T follicular helper cell (primary cell): ENCODE results near the gene CIDEC.
"Not testable (repeated sequence)": the region's sequence is repeated elsewhere in the genome, so short reads cannot be mapped to it uniquely, and the experiment has no call there.

Source experiments
- DNase-seq: peaks from one replicate; pipeline ENCODE4 v3.0.0-alpha.2; 2020; ENCODE audit warnings: low read depth

The CIDEC gene

DNA sequence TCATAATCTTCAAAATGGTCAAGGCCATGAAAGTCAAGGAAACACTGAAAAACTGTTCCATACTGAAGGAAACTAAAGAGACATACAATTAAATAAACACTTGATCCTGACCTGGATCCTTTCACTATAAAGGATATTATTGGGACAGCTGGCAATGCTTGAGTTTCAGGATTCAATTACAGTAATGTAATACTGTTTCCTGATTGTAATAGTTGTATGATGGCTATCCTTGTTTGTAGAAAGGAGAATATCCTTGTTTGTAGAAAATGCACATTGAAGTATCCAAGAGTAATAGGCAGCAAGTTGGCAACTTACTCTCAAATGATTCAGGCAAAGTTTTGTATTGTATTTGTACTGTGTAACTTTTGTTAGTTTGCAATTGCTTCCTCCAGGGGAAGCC lies 4.6 kb downstream of the CIDEC start:
- no peak for DNase-seq

DNA sequence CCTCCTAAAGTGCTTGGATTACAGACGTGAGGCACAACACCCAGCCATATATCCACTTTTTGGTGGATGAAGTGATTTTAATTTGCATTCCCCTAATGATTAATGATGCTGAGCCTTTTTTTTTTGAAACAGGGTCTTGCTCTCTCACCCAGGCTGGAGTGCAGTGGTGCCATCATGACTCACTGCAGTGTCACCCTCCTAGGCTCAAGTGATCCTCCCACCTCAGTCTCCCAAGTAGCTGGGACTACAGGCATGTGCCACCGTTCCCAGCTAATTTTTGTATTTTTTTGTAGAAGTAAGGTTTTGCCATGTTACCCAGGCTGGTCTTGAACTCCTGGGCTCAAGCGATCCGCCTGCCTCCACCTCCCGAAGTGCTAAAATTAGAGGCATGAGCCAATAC lies 8.0 kb downstream of the CIDEC start:
- not testable (repeated sequence) for DNase-seq

- DNase-seq, result no peak
These were observed 9.1 kb downstream of the CIDEC start for GRCh38 chr3:9870978-9871377.

- no peak for DNase-seq
These were observed 10.1 kb downstream of the CIDEC start for GRCh38 chr3:9869955-9870354.

GRCh38 chr3:9867106-9867505 lies 12.9 kb downstream of the CIDEC start:
- no peak for DNase-seq

DNA sequence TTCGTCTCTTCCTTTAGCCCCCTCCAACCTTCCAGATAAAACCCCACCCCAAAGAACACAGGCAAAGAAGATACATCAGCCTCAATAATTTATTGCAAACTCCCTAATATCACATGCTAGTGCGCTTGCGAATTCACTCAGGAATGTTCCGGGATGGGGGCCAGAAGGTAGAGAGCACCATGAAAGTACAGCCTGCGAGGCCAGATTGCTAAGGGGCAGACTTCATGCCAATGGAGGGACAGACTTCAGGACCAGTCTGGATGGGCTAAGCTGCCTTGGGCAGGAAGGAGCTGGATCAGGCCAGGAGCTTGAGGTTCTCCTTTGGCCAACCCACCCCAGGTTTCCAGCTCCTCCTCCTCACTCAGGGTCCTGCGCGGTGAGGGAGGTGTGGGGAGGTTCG lies 13.4 kb downstream of the CIDEC start:
- DNase-seq, result no peak

GRCh38 chr3:9865125-9865637 lies 14.9 kb downstream of the CIDEC start:
- not testable (repeated sequence) for DNase-seq

GRCh38 chr3:9864200-9864927 lies 15.7 kb downstream of the CIDEC start:
- DNase-seq, result no peak

DNA sequence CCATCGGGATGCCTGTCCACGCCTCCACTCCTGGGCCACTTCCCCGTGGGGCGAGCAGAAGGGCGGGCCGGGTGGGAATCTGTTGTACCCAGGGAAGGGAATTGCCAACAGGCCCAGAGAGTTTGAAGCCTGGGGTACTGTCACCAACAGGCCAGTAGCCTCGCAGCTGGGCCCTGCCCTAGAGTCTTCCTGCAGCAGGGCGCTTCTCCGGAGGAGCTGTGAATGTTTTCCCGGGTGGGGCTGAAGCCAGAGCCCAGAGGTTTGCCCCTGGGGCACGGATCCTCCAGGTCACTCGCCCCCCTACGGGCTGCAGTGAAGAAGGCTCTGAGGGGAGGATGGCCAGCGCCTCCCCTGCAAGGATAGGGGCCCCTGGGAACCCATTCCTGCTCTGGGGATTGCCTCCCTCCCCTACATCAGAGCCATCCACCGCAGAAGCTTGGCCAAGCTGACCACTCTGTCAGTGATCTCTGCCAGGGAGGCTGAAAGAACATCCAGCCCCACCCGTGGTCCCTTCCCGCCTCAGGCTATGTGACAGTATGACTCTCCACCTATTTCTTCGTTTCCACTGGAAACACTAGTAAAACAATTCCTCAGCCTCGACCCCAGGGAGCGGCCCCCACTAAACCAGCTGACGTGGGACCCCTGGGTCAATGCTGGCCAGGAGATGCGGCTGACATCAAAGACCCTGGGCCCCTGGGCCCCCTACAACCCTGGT lies 16.8 kb downstream of the CIDEC start:
- DNase-seq, result no peak

- DNase-seq, result no peak
These were observed 17.5 kb downstream of the CIDEC start for GRCh38 chr3:9862391-9863057.

GRCh38 chr3:9861626-9862130 lies 18.4 kb downstream of the CIDEC start:
- no peak for DNase-seq

DNA sequence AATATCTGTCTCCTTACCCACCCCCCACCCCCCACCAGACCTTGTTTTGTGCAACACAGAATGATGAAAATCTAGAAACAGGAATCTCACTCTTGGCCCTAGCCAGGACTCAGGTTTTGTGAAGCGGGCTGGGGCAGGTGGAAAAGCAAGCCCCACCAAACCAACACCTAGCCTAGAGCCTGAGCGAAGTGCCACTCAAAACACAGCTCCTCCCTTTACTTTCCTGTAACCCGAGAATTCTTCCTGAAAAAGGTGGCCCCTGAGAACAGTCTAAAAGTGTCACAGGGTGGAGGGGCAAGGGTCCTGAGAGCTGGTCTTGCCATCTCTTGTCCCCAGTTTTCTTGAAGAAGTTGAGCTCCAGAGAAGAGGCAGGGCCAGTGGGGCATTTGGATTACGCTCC lies 18.9 kb downstream of the CIDEC start:
- DNase-seq, result no peak

GRCh38 chr3:9859530-9860025 lies 20.5 kb downstream of the CIDEC start:
- DNase-seq, result no peak

DNA sequence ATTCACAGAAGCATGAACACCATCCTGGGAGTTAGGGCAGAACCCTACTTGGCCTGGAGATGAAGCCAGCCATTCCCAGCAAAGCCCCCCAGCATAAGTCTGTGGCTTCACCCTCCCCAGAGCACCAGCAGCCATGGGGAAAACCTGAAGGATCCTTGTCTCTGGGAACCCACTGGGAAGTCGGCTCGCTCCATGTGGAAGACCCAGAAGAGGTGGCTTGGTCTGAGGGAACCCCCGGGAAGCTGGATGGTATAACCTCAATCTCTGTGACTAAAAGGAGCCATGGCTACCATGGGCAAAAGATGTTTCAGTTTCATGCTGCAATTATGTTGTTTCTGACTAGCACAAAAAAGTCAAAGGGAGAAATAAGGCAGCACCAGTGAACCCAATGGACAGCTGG lies 24.5 kb downstream of the CIDEC start:
- DNase-seq, result no peak

- not testable (repeated sequence) for DNase-seq
These were observed 25.6 kb downstream of the CIDEC start for GRCh38 chr3:9854291-9854940.

- DNase-seq, result no peak
These were observed 27.5 kb downstream of the CIDEC start for GRCh38 chr3:9852528-9852927.

DNA sequence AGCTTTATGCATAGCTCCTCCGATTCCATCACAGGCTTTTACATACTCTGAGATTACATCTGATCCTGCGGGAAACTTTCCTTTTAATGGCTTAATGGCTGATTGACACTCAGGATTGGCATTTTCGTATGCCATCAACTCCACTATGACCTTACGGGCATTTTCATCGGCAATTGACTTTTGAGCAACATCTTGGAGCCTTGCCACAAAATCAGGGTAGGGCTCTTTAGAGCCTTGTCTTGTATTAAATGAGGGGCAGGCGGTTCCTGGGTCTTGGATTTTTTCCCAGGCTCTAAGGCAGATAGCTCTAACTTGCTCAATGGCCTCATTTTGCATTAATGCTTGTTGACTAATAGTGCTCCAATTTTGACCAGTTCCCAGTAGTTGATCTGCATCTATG lies 28.1 kb downstream of the CIDEC start:
- not testable (repeated sequence) for DNase-seq

GRCh38 chr3:9851383-9851782 lies 28.7 kb downstream of the CIDEC start:
- not testable (repeated sequence) for DNase-seq

GRCh38 chr3:9848860-9849259 lies 31.2 kb downstream of the CIDEC start:
- not testable (repeated sequence) for DNase-seq

DNA sequence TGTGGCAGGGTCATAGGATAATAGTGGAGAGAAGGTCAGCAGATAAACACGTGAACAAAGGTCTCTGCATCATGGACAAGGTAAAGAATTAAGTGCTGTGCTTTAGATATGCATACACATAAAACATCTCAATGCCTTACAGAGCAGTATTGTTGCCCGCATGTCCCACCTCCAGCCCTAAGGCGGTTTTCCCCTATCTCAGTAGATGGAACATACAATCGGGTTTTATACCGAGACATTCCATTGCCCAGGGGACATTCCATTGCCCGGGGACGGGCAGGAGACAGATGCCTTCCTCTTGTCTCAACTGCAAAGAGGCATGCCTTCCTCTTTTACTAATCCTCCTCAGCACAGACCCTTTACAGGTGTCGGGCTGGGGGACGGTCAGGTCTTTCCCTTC lies 32.2 kb downstream of the CIDEC start:
- DNase-seq, result not testable (repeated sequence)

GRCh38 chr3:9846931-9847488 lies 33.0 kb downstream of the CIDEC start:
- DNase-seq, result no peak

DNA sequence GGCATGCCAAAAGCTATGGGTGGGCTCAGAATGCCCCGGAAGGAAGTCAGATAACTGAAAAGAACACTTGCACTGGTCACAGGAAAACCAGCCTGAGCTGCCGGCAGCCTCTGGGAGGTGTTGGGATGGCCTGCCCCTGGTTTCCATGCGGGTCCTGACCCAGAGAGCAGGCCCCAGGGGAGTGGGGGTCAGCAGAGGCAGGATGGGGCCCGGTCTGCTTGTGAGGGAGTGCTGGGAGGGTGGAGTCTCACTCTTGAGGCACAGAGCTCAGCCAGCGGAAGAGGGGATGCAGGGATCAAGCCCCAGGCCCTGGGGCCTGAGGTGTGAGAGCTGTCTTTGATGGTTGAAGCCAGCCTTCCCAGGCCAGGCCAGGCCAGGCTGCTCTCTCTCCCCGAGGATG lies 33.8 kb downstream of the CIDEC start:
- DNase-seq, result no peak
